Glomerular visceral epithelial cell (primary cell): Measurements from ENCODE around the gene PTPRG.

Experiments used
- DNase-seq: peaks from one replicate; pipeline ENCODE4 v3.0.0-alpha.2; 2016; ENCODE audit errors: extremely low spot score

Gene PTPRG

DNA sequence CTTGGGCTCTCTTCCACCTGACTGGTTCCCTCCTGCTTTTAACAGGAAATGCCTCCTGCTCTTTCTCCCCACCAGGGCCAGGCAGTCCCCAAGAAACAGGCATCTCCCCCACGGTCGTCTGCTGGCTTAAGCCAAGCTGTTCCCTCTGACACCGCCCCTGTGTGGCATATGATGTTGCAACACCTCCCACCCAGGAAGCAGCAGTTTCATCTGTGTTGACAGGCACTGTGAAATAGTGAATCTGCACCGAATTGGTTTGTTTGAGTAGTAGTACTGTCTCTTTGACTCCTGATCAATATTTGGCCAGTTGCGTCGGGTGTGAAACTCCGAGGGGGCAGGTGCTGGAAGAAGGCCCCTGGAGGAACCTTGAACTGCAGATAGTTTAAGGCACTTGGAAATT, 623.2 kb downstream of the PTPRG start:
- DNase-seq: peak; percentile 72

DNA sequence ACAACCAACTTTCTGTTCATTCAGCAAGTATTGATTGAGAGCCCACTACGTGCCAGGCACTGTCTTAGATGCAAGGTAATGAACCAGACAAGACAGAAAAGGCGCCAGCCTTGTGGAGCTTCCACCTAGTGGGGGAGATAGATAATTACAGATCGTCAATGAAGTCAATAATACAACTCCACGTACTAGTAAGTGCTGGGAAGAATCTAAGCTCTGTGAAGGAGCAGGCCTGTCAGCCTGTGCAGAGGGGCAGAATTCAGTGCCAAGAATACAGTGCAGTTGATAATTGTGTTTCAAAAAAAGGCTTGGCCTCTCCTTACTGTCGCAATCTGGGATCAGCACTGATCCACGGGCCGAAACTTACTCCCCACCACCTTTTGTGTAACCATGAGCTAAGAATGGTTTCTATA, 625.7 kb downstream of the PTPRG start:
- no peak for DNase-seq

DNA sequence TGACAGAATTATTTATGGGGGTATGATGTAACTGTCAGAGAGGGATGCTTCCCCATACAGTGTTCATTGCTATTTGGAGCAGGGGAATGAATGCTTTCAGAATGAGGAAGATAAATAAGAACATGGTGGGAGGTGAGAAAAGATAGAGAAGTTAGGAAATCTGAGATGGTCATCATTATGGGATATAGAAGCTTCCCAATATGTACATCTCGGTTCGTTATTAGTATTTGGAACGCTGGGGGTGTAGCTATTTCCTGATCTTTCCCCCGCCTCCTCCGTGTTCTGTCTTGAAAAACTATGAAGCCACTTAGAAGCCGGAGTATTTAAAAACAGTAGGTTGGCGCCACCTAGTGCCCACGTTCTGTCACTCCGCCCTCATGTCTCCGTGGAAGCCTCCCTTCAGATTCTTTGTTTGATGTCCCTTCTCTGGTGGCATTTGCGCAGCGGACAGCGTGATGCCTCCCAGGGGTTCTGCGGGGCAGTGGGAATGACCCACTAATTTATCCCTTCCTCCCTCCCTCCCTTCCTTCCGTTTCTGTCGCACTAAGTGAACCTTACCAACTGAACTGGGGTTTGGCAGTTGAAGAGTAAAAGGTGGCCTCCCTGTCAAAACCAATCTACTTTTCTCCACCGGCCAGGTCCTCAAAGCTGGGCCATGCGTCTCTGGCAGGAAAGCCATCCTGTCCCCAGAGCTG, 627.5 kb downstream of the PTPRG start:
- peak; percentile 77 for DNase-seq

DNA sequence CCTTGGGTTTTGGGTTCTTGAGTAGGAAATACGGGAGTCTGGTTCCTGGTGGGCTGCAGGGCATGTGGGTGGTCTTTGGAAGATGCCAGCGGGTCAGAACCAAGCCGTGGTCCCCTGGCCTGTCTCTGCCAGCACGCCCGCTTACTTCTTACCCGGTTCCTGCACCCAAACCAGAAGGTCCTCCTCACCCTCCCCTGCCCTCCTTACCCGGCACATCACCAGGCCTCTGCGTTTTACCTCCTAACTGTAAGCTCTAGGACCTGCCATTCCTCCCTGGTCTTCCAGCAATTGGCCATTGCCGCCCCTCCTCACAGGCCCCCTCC, 628.0 kb downstream of the PTPRG start:
- no peak for DNase-seq

DNA sequence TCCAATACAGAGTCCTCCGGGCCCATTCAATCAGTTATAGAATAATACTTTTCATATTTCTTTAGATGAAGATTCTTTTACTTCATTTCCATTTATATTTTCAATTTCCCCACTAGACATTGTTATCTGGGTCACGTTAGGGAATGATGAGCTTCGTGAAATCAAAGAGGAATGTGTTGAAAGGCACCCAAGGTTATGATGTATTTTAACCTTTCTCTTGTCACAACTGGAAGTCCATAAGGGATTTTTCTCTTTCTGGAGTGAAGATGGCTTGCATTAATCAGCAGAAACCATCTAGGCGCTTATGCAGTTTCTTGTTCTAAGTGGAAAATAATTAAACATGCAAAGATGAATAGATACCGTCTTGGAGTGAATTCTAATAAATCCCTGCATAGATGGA, 631.5 kb downstream of the PTPRG start:
- no peak for DNase-seq

DNA sequence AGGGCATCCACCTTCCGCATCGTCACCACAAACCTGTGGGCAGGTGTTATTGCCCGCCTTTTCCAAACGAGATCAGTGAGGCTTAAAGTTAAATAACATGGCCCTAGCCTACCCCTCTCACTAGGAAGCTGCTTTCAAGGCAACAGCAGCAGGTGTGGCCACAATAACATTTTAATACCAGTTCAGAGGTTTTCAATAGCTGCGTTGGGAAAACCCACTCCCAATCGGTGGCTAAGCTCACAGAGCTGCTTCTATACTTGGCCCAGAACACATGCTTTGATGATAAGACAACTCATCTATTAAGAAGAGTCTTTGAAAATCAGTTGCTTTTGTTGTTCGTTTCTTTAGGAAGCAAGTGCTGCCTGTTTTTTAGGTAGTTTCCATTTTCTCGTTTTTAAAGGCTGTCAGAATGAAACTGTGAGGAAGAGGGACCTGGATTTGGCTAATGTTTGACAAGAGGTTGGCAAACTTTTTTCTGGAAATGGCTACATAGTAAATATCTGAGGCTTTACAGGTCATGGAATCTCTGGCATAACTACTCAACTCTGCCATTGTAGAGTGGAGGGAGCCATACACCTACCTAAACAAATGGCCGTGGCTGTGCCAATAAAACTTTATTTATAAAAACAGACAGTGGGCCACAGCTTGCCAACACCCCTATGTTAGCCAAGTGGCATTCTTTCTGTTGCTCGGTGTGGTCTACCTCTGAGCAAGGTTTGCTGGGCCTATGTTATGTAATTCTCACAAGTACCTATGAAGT, 632.4 kb downstream of the PTPRG start:
- DNase-seq: no peak

DNA sequence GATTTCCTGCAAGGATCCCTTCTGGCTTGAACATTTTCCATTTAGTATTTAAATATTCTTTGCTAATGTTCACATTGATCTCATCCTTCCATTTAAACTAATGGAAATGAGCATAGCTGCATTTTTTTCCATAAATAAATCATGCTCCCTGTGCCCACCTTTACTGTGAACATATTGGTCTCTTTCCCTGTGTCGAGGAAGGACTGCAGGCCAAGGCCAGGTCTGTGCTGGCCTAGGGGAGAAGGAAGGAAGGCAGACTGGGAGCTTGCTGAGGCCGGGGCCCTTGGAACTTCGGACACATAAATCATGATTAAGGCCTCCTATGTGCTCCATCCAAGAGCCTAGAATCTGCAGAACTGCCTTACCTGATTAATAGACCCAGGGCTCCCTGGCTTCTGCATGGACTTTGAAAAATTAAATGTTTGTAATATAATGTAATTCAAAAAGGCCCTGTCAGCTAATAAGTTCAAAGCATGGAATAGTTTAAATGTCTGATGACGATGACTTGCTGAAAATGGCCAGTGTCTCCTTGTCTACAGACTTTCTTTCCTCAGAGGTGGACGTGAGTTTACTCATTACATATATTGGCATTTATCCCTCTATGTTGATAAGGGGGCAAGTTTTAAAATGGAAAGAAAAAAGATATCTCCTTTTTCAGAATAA, 636.1 kb downstream of the PTPRG start:
- DNase-seq: no peak

DNA sequence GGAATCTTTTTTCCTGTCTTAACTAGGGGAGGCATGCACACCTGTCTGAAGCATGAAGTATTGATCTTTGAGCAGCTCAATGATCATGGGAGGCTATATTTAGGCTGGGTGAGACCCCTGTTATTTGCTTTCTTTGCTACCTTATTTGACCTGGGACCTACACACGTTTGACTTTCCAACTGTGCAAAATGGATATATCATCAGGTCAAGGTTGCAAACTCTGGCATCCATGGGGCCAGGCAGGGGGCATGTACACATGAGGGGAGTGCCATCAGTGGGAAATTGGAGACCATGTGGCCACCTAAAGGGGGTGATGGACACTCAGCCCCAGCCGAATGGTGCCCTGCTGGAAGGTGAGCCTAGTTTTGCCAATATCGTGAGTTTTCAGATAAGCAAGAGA, 637.8 kb downstream of the PTPRG start:
- DNase-seq: no peak

DNA sequence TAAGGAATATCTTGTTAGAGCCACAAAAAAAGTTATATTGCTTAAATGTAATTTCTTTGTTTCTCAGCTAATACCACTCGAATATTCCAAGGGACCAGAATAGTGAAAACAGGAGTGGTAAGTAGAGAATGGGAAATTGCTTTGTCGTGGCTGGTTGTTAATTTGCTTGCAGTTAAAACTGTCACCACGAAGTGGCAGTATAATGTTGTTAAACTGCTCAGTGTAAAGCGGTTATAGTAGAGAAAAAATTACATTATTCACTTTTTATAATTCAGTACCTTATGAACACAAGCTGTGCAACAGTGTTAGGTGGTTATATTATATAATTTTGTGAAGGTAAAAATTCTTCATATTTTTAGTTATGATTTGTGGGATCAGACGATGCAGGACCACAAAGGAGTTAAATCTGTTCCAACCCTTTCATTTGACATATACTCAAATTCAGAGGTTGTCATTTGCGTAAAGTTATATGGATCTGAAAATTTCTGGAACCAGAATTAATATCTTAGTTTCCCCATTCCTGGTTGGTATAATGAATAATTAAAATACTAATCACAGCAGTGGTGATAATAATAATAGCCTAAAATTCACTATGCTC, 640.2 kb downstream of the PTPRG start:
- DNase-seq: peak; percentile 23

DNA sequence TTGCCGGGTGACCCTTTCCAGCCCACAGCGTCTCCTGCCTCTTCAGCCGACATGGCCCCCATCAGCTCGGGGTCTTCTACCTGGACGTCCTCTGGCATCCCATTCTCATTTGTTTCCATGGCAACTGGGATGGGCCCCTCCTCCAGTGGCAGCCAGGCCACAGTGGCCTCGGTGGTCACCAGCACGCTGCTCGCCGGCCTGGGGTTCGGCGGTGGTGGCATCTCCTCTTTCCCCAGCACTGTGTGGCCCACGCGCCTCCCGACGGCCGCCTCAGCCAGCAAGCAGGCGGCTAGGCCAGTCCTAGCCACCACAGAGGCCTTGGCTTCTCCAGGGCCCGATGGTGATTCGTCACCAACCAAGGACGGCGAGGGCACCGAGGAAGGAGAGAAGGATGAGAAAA, 641.8 kb downstream of the PTPRG start:
- DNase-seq: no peak

DNA sequence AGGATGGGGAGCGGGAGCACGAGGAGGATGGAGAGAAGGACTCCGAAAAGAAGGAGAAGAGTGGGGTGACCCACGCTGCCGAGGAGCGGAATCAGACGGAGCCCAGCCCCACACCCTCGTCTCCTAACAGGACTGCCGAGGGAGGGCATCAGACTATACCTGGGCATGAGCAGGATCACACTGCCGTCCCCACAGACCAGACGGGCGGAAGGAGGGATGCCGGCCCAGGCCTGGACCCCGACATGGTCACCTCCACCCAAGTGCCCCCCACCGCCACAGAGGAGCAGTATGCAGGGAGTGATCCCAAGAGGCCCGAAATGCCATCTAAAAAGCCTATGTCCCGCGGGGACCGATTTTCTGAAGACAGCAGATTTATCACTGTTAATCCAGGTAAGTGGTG, 642.2 kb downstream of the PTPRG start:
- no peak for DNase-seq

DNA sequence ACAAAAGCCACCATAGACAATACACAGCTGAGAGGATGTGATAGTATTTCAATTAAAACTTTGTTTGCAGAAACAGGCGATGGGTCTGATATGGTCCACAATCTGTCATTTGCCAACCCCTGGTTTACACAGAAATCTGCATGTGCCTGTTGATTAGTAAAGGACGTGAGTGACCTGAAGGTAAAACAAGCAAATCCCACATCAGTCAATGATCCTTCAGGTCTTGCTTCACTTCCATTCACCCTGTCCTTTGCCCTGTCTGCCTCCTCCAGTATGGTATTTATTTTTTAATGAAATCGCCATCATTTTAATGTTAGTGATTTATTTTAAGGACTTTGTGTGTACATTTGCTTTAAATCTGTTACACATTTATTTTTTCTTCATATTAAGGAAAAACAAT, 645.8 kb downstream of the PTPRG start:
- no peak for DNase-seq

DNA sequence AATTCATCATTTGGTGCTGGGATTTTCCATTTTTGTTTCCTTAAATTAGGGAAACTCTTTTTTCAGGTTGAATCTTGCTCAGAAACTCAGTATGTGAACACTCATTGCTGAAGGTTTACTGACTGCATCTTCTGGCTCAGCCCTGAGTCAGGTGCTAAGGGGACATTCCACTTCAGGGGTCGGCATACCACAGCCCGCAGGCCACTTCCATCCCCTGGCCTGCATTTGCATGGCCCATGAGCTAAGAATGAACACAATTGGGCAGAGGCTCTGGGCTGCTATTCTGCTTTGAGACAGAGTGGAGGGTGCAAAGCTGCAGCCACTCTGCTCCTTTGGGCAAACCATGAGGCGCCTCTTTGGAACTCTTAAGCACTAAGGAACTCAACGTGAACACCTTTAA, 647.0 kb downstream of the PTPRG start:
- no peak for DNase-seq

DNA sequence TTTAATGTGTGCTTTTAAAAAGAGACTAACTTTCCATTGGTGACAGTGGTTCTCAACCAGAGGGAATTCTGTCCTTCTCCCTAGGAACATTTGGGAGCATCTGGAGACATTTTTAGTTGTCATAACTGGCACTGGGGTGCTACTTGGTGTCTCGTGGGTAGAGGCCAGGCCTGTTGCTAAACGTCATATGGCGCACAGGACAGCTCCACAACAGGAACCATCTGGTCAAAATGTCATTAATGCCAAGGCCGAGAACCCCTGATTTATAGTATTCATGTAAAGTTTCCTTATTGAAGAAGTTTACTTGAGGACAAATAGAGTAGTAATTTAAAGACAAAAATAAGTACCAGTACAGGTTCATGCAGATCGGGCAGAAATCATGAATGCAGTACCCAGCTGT, 647.7 kb downstream of the PTPRG start:
- no peak for DNase-seq

DNA sequence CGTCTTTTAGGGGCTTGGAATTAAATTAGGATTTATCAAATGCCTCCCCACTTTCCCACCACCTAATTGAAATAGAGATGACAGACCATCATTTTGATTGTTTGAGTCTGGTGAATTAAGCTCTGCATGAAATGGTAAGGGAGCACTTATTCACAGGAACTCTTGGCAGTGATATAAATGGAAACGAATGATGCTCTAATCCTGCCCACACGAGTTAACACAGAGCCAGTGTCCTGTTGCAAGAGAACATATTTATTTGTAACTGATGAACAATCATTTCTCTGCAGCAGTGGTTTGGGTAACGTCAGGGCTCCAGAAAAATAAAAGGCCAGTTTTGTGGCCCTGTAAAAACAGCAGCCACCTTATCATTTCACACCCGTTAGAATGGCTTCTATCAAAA, 648.6 kb downstream of the PTPRG start:
- no peak for DNase-seq

DNA sequence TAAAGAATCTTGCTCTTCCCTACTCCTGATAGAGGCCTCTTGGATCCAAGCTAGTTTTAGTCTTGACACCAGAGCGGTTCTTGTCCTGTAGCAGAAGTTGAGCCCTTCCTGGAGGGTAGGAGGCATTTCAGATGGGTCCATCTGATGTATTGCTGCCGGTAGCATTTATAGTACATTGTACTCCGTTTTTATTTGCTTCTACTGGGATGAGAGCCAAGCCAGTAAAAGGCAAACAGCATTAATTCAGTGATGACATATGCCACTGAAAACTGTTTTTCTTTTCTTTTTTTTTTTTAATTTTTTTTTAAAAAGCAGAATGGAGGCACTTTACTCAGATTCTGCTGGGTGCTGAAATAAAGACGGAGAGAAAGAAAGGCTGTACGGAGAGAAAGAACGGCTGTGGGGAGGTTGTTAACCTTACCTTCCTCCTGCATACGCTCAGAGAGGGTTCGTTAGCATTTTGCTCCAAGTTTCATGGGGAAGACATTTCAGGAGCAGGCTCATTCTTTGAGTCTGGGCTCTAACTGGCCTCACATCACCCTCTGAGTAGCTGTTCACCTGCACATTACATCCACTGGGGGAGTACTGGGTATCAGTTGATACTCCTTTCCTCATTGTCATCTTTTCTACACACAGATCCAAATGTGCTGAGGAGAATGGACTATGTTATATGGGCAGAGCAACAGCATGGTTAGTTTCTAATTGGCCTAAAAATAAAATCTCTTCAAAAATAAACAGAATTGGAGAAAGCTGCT, 650.5 kb downstream of the PTPRG start:
- no peak for DNase-seq

DNA sequence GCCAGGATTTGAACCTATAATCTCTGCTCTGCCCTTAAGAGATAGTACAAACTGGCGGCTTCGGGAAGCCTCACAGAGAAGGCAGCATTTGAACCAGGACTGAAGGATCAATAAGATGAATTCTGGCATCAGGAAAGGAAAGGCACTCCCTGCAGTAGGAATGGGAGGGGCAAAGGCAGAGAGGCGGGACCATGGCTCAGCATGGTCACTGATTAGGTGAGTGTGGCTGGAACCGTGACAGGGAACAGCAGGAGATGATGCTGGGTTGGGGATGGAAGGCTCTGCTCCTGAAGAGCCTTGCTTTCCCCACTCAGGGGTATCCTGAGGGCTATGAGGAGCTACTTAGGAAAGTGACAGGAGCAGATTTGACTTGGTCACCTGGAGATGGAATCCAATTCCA, 653.5 kb downstream of the PTPRG start:
- no peak for DNase-seq

DNA sequence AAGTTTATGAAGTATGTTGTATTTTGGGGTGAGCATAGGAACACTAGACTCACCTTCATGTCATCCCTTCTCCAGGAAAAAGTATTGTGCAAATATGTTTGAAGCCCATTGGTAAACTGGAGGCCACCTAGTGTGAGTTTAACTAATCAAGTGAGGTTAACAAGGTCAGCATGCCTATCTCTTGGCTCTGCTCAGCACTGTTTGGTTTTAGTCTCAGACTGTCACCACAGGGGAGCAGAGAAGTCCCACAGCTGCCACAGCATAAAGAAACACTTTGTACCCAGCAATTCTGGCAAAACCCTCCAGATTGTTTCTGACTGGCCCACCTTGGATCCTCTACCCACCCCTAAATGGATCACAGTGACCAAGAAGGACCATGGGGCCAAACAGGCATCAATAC, 659.2 kb downstream of the PTPRG start:
- DNase-seq: no peak

DNA sequence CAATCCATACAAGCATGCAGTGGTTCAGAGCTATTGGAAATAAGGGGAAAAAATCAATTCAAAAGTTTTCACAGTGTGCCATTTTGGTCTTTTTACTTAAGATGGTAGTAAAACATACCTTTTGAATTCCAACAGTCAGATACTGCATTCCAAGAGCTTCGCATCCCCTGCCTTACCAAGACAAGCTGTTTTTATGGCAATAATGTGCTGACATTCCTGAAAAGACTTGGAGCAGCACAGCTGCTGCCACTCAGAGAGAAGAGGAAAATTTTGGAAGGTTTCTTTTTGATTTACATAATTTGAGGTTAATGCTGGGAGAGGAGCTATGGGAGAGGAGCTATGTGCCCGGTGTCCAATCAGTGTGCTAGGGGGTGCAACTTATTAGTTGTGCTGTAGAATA, 663.7 kb downstream of the PTPRG start:
- DNase-seq: no peak

DNA sequence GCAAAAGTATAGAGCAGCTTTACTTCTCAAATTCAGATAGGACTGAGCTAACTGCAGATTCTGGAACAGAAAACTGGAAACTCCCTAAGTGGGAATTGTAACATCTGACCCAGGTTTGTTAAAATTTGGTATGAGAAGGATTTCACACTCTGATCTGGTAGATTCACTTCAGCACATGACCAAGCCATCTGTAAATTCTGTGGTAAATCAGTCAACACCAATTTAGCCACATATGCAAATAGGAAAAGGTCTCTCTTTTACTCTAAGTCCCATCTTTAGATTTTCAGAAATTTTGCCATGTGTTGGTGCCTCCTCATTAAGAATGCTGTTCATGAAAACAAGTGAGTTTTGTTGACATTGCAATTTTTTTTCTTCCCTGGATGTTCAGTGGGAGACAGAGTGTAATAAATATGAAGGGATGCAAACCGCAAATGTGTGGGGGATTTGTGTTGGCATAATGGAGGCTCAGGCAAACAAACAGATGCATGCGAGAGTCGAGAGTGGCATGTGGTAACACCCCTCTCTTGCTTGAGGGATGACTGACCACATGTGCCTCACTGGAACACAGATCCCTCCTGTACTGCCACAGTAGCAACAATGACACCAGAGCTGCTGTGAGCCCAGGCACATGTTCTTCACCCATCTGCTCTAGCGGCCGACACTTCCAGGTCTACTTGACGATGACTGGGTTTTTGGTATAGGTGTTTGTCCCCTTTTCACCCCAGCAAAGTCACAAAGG, 665.4 kb downstream of the PTPRG start:
- DNase-seq: no peak

DNA sequence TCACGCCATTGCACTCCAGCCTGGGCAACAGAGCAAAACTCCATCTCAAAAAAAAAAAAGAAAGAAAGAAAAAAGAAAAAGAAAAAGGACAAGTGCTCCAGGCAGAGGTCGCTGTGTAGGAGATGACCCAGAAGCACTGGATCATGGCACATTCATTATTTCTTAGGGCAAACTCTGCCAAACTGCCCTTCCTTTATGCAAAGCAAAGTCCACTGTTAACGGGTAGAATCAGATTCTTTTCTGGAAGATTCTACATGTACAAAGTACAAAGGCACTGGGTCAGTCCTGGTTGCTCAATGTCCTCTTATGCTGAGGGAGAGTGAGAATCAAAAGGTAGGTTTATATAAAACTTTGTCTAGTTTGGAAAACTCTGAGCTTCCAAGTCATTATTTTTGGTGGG, 667.1 kb downstream of the PTPRG start:
- no peak for DNase-seq
